GM19372 (cell line): ENCODE results near the gene SIK1.

Source experiments
- ATAC-seq: cut with Tn5 transposase; IDR thresholded peaks from one replicate; pipeline ENCODE4 v1.9.1; 2021; ENCODE audit warnings: mild to moderate bottlenecking, low read depth, moderate library complexity; ENCODE audit not compliant: unreplicated experiment

SIK1 gene

GRCh38 chr21:43369596-43370090 is 57.3 kb downstream of the SIK1 start:
- ATAC-seq = no peak

DNA sequence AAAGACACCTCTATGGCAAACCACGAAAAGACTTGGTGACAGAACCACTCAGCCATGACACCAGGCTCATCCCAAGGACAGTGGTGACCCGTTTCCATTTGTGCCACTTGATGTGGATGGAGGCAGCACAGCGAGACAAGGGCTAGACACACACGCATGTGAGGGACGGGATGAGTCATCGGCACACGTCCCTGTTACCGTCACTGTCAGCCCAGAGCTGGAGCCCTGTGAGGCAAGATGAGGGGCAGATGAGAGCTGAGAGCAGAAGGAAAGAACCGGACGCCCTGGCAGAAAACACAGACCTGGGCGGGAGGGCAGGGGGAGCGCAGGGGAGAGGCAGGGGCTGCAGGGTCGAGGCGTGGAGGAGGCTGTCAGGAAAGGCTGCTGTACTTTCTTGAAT is 57.8 kb downstream of the SIK1 start:
- no peak for ATAC-seq

DNA sequence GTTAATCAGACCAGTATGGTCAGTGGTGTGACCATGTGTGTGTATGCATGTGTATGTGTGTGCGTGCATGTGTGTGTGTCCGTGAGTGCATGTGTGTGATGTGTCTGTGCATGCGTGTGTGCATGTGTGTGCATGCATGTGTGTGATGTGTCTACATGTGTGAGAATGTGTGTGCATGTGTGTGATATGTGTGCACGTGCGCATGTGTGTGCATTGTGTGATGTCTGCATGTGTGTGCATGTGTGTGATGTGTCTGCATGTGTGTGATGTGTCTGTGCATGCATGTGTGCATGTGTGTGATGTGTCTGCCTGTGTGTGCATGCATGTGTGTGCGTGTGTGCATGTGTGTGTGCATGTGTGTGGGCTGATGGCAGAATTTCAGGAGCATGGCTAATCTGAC is 58.2 kb downstream of the SIK1 start:
- no peak for ATAC-seq

DNA sequence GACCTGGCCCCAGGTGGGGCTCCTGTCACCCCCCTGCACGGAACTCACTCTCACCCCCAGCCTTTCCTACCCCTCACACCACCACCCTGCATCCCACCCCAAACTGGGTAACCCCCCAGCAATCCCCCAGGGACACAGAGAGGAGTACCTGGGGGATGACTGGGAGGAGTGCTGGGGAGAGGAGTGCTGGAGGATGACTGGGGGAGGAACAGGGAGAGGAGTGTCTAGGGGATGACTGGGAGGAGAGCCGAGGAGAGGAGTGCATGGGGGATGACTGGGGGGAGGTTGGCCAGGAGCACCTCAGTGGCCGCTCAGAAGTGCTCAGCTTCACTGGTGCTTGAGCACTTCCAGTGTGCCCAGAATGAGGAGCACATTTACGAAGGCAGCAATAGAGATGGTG is 59.1 kb downstream of the SIK1 start:
- ATAC-seq = no peak

DNA sequence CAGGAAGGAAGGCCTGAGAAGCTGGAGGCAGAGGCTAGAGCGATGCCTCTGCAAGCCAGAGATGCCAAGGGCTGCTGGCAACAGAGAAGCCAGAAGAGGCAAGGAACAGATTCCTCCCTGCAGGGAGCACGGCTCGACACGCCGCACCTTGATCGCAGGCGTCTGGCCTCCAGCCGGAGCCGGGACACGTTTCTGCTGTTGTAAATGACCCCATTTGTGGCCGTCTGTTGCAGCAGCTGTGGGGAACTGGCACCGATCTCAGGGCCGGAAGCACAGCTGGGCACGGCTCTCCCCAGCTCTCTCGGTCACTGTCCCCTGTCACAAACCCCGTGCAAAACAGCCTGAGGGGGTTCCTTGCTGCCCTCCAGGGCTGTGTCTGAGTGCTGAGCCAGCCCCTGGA is 59.6 kb downstream of the SIK1 start:
- ATAC-seq = no peak

GRCh38 chr21:43366656-43367055 is 60.3 kb downstream of the SIK1 start:
- ATAC-seq = no peak

- ATAC-seq = no peak
These were observed 61.1 kb downstream of the SIK1 start for GRCh38 chr21:43365611-43366426.

DNA sequence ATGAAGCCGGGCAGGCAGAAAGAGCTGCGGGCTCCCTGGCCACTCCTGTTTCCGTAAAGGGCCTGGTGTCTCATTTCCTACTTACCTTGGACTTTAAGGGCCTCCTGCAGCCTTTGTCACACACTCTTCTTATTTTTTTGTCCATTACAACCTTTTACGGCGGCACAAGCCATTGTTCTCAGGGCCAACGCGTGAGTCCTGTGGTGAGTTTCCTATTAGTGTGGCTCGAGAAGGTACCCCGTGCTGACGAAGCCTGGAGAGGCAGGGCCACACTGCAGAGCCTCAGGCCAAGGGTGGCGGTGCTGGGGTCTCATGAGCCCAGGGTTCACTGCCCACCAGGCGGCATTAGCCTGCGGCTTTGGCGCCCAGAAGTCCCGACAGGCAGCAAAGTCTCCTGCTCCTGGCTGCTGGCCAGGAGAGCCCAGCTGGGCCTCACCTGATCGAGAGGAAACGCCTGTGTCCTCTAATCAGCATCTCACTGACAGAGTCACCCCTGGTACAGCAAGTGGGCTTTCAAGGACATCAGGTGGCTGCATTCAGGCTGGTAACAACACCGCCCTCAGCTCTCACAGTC is 62.0 kb downstream of the SIK1 start:
- no peak for ATAC-seq
